HG02588 (cell line): ENCODE measurements around the gene HPSE2.
"Not testable (repeated sequence)": the region's sequence is repeated elsewhere in the genome, so short reads cannot be mapped to it uniquely, and the experiment has no call there.

ENCODE experiments used
- ATAC-seq: cut with Tn5 transposase; IDR thresholded peaks from one replicate; pipeline ENCODE4 v1.9.1; 2021; ENCODE audit warnings: mild to moderate bottlenecking, moderate library complexity; ENCODE audit not compliant: unreplicated experiment

The HPSE2 gene

GRCh38 chr10:98577168-98577567, 658.5 kb downstream of the HPSE2 start:
- ATAC-seq, result no peak

- no peak for ATAC-seq
Observed at GRCh38 chr10:98576096-98576495, 659.6 kb downstream of the HPSE2 start.

DNA sequence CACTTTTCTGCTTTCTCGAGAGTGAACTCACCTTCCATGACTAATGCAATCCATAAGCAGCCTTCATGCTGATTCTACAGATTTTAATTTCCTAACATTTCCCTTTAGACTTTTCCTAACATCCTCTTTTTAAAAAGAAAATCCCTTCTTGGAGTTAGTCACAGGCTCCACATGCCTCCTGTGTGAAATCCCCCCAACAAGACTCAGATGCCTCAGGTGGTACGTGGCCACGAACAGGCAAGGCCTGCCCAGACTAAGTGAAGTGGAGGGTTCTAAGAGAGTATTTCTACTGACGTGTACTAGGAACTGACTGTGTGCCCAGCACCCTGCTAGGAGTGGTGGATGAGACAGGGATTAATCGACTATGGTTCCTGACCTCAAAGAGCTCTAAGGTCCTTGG, 663.1 kb downstream of the HPSE2 start:
- ATAC-seq, result no peak

GRCh38 chr10:98570834-98571233, 664.8 kb downstream of the HPSE2 start:
- ATAC-seq, result no peak

- no peak for ATAC-seq
Observed at GRCh38 chr10:98569853-98570252, 665.8 kb downstream of the HPSE2 start.

GRCh38 chr10:98568551-98568950, 667.1 kb downstream of the HPSE2 start:
- no peak for ATAC-seq

DNA sequence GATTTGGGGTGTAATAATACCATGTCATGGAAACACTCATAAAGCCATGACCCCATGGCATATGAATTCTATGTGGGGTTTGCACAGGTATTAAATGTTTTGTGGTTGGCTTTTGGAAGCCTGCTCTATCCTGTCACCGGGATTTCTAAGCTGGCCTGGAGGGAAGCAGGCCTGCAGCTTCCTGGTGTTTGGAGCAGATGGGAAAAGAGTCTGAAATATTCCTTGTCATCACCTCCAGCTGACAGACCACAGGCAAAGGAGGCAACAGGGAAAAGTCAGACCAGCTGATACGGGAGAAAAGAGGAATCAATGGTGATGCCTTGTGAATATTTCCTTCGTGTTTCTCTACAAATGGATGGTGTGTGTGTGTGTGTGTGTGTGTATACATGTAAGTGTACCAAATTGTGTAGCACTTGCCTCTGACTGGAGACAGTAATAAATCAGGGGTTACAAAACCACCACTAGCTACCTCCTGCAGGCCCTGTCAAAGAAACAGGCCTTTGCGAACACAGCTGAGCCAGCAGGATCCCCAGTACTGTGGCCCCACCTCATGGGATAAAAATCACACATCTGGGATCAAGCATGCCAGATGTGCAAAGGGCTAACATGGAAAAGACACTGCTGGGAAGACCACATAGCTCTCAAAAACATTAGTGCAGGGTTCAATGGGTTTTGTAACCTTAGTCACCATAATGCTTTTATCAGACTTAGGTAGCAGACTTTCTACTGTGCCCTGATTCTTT, 668.1 kb downstream of the HPSE2 start:
- ATAC-seq, result no peak

DNA sequence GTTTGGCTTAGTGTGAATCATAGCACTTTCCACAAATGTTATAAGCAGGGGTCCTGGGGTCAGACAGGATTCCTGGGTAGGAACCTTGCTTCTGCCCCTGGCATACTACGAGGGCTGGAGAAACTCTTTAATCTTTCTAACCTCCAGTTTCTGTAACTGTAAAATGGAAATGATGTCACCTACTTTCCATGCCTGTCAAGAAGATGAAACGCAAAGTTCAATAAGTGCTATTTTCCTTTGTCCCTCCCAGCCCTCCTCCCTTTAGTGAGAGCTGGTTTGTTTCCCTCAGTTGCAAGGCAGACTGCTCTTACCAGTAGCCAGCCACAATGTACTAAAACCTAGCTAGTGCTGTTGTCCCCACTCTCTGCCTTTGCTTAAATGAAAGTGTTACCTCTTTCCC, 671.8 kb downstream of the HPSE2 start:
- no peak for ATAC-seq

- no peak for ATAC-seq
Observed at GRCh38 chr10:98560565-98560964, 675.1 kb downstream of the HPSE2 start.

GRCh38 chr10:98556061-98556460, 679.6 kb downstream of the HPSE2 start:
- no peak for ATAC-seq

DNA sequence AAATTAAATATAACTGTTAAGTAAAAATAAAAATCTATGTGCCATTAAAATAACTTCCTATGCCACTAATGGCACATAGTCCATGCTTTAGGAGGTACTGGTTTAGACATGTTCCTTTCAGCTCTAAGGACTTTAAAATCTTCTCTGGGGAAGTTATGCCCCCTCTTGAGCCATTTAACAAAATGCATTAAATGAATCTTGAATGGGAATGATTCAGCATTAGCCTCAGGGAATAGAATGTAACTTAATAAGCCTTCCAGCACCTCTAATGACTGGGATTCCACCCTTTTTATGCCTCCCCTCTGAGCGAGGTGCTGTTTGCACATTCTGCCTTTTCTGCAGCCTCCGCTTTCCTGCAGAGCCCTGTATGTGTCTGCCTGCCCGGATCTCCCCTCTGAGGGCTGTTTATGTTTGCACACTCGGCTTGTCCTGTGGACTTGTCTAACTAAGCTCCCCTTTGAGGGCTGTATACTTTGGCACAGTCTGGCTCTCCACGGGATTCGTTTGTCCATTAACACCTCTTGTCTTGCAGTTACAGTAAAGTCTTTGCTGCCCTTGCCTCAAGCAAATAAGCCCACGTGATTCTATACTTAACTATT, 680.5 kb downstream of the HPSE2 start:
- ATAC-seq, result no peak

- not testable (repeated sequence) for ATAC-seq
Observed at GRCh38 chr10:98541561-98541960, 694.1 kb downstream of the HPSE2 start.

- no peak for ATAC-seq
Observed at GRCh38 chr10:98539578-98539977, 696.1 kb downstream of the HPSE2 start.

- ATAC-seq, result no peak
Observed at GRCh38 chr10:98538472-98538871, 697.2 kb downstream of the HPSE2 start.

- ATAC-seq, result no peak
Observed at GRCh38 chr10:98536551-98536950, 699.1 kb downstream of the HPSE2 start.

GRCh38 chr10:98533746-98534445, 701.8 kb downstream of the HPSE2 start:
- ATAC-seq, result no peak

DNA sequence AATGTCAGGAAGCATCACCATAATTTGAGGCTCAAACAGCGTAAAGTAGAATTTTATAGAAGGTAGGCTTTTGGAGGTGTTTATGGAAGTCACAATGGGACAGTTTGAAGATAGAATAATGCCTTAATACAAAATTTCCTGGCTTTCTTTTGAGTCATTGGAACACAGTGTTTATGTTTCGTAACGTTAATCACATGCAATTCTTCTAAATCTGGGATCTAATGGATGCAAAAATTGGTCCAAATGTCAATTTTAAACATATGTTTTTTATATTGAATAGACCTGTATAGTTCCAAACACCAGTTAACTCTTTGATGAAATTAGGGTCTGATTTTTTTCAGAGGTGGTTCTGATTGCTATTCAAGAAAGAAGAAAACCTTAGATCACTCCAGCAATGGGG, 702.4 kb downstream of the HPSE2 start:
- no peak for ATAC-seq

GRCh38 chr10:98528805-98529183, 706.9 kb downstream of the HPSE2 start:
- ATAC-seq, result no peak

DNA sequence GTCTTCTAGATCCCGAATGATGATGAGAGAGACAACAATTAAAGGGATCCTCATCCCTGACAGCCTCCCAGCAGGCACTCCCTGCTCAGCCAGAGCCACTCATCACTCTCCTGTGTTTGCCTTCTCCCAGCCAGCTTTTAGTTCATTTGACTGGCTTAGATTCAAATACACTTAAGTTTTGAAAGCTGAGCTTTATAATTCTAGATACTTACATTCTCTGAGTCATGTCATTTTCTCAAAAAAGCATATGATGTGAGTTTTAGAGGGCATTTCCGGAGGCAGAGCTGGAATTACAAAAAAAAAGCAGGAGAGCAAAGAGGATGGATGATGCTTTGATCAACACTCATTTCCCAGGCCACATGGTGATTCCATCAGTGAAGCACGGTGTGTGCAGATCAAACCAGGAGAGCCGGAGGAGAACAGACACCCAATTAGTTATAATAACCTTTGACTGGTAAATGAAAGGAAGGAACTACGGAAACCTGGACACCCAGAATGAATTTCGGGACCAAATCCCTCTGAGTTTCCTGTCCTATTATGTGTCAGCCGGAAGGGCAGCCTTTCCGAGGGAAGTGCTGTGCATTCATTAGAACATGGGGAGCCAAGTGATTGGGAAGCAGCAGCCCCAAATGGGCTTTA, 707.4 kb downstream of the HPSE2 start:
- ATAC-seq, result no peak

DNA sequence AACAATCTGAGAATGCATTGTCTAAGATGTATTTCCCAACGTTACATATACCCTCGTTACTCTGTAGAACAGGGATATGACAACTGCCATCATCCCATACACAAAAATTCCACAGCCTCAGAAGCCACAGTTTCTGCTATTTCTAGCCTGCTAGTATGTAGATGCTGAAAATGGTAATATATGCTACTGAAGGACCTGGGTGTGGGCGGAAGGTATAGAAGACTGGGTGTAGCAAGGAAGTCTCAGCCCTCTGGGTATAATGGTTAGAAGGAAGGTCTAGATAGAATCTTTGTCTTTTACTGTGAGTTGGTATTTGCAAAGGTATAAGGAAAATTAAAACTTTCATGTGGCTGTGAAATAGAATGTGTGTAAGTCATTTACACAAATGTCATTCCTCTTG, 709.7 kb downstream of the HPSE2 start:
- no peak for ATAC-seq

GRCh38 chr10:98524124-98524523, 711.5 kb downstream of the HPSE2 start:
- ATAC-seq, result no peak

DNA sequence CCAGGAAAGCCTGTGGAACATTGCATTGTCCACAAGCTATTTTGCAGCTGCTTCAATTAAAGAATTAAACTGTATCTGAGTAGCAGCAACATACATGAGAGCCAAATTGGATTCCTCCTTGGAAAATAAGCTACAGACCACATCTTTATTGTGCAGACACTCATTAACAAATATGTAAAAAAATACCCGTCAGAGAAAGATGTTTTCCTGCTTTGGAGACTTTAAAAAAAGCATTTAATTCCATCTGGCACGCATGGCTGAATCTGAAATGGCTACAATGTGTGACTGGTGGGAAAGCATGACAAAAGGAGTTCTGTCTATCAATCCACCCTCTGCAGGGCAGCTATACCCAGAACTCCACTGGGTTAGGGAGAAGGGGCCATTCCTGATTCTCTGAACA, 715.8 kb downstream of the HPSE2 start:
- no peak for ATAC-seq
